Uterus (tissue), 4 donors: ENCODE measurements around the gene CRADD. TPM values are rescaled to one million over a fixed set of nuclear protein-coding genes. Genes with fewer than 3 reads are reported as not detected.

Source experiments
- DNase-seq, 2 donors: peaks; one replicate each; pipeline ENCODE4 v3.0.0-alpha.2; 2019 to 2020
- H3K27ac ChIP-seq, 2 donors: fragments of 200-600 bp; sonication (generic); 1 replicate in 1 of 2; 2 replicates in 1 of 2; pipeline ENCODE4 v1.5.1; 2016 to 2018
- H3K27me3 ChIP-seq, 2 donors: fragments of 200-600 bp; sonication (generic); one replicate each; pipeline ENCODE4 v1.5.1; 2018 to 2019; ENCODE audit warnings: control low read depth in 1 of 2
- H3K36me3 ChIP-seq, 2 donors: fragments of 200-600 bp; sonication (generic); one replicate each; pipeline ENCODE4 v1.5.1; 2019; ENCODE audit warnings: control low read depth in 1 of 2
- H3K4me1 ChIP-seq, 2 donors: fragments of 200-600 bp; sonication (generic); one replicate each; pipeline ENCODE4 v1.5.1; 2018 to 2019; ENCODE audit warnings: control low read depth in 1 of 2
- H3K4me3 ChIP-seq, 2 donors: fragments of 200-600 bp; sonication (generic); 1 replicate in 1 of 2; 2 replicates in 1 of 2; pipeline ENCODE4 v1.5.1; 2018 to 2019; ENCODE audit warnings: mild to moderate bottlenecking in 1 of 2
- H3K9me3 ChIP-seq, 2 donors: fragments of 200-600 bp; sonication (generic); one replicate each; pipeline ENCODE4 v1.5.1; 2019; ENCODE audit warnings: control low read depth in 1 of 2
- CTCF ChIP-seq, 4 experiments: fragments of 200-600 bp in 2 of 4; fragments of 450-650 bp in 2 of 4; sonication (generic) in 2 of 4; IDR thresholded peaks; one replicate each; pipeline ENCODE4 v1.5.1; 2016 to 2019; ENCODE audit warnings: antibody characterized with exemption in 4 of 4, mild to moderate bottlenecking in 2 of 4, moderate library complexity in 1 of 4
- POLR2A ChIP-seq, 2 donors: fragments of 450-650 bp; IDR thresholded peaks; one replicate each; pipeline ENCODE4 v1.6.1; 2016; ENCODE audit warnings: antibody characterized with exemption in 2 of 2, mild to moderate bottlenecking in 1 of 2, moderate library complexity in 1 of 2
- intact Hi-C: fragments of 100-400 bp; cut with DNase I; formaldehyde crosslinking; loops from one replicate; pipeline ENCODE4 v1.15.1; 2023; ENCODE audit warnings: low total_unique reads
- total RNA-seq, 4 donors: library from RNA; depleted of rRNA in 3 of 4; stranded (reverse); fragments of >200 nt in 3 of 4; gene quantifications; one replicate each; pipeline versions ENCODE4 v1.1.0 to v1.2.4, GENCODE V29; 2014 to 2023
- donor health status: DM: yes; HTN: yes; CAD: no.

The CRADD gene
- total RNA-seq, 4 donors from 2014 or later = 26.4 to 105 (median 49.2) TPM

- no peaks in the 10 kb centered on the region for H3K27me3 ChIP-seq
- no peaks in the 10 kb centered on the region for H3K9me3 ChIP-seq
- H3K36me3 ChIP-seq = no peaks in the 10 kb centered on the region
- DNase-seq = no peak
- intact Hi-C loops = no loop called here
- H3K4me1 ChIP-seq = no peaks in the 10 kb centered on the region
- H3K4me3 ChIP-seq = no peak overlapping the region
- no peak for TF ChIP-seq POLR2A (IDR thresholded peaks at IDR 0.05)
- no peak for TF ChIP-seq CTCF (IDR thresholded peaks at IDR 0.05)
- H3K27ac ChIP-seq = no peak overlapping the region
Observed at GRCh38 chr12:93653079-93653478, 24.1 kb upstream of the CRADD start.

- no peaks in the 10 kb centered on the region for H3K36me3 ChIP-seq
- H3K27me3 ChIP-seq = no peaks in the 10 kb centered on the region
- H3K27ac ChIP-seq = no peak overlapping the region
- intact Hi-C loops = no loop called here
- H3K9me3 ChIP-seq = no peaks in the 10 kb centered on the region
- no peaks in the 10 kb centered on the region for H3K4me1 ChIP-seq
- no peak overlapping the region for H3K4me3 ChIP-seq
- no peak for DNase-seq
- TF ChIP-seq CTCF (IDR thresholded peaks at IDR 0.05) (no peak), POLR2A (IDR thresholded peaks at IDR 0.05) (no peak)
Observed at GRCh38 chr12:93653712-93654111, 23.5 kb upstream of the CRADD start.

GRCh38 chr12:93654421-93654820, 22.8 kb upstream of the CRADD start:
- DNase-seq = no peak
- Histone ChIP-seq H3K36me3 (no peaks in the 10 kb centered on the region), H3K27me3 (no peaks in the 10 kb centered on the region), H3K27ac (no peak overlapping the region), H3K9me3 (no peaks in the 10 kb centered on the region), H3K4me3 (no peak overlapping the region), H3K4me1 (no peaks in the 10 kb centered on the region)
- no peak for TF ChIP-seq POLR2A (IDR thresholded peaks at IDR 0.05)
- no peak for TF ChIP-seq CTCF (IDR thresholded peaks at IDR 0.05)
- intact Hi-C loops = no loop called here

- Histone ChIP-seq H3K27me3 (no peaks in the 10 kb centered on the region), H3K27ac (no peak overlapping the region), H3K4me3 (no peak overlapping the region), H3K9me3 (no peaks in the 10 kb centered on the region), H3K4me1 (no peaks in the 10 kb centered on the region), H3K36me3 (no peaks in the 10 kb centered on the region)
- no peak for TF ChIP-seq CTCF (IDR thresholded peaks at IDR 0.05)
- no peak for TF ChIP-seq POLR2A (IDR thresholded peaks at IDR 0.05)
- intact Hi-C loops = no loop called here
- no peak for DNase-seq
Observed at GRCh38 chr12:93657071-93657470, 20.1 kb upstream of the CRADD start.

GRCh38 chr12:93661021-93661420, 16.2 kb upstream of the CRADD start:
- Histone ChIP-seq H3K4me3 (no peak overlapping the region), H3K27ac (no peak overlapping the region), H3K36me3 (no peaks in the 10 kb centered on the region), H3K4me1 (no peaks in the 10 kb centered on the region), H3K9me3 (no peaks in the 10 kb centered on the region), H3K27me3 (no peaks in the 10 kb centered on the region)
- TF ChIP-seq POLR2A (IDR thresholded peaks at IDR 0.05) (no peak), CTCF (IDR thresholded peaks at IDR 0.05) (no peak)
- intact Hi-C loops = no loop called here
- DNase-seq = no peak
